ENCODE data around the gene ZCCHC14. TPM values are rescaled to one million over a fixed set of nuclear protein-coding genes. Genes with fewer than 3 reads are reported as not detected.

ZCCHC14 gene
- total and polyA plus RNA-seq, 2 of the 13 experiments (the other 11 are each of a cell fraction or from before 2014, with no cell fraction given): 12.4 to 12.5 TPM

- peak; percentile 68; the same call in 1 of the 2 replicates for TF ChIP-seq ARID4A (CRISPR knock-in tag; IDR thresholded peaks at IDR 0.05; ENCODE audit: borderline replicate concordance)
- 0 out of 2 replicates have a peak, but pooled peaks have one; percentile 47 for TF ChIP-seq SIN3A (IDR thresholded peaks at IDR 0.05; ENCODE audit: borderline replicate concordance, low read depth, low read length)
- 0 out of 2 replicates have a peak, but pooled peaks have one; percentile 4 for TF ChIP-seq MAX (IDR thresholded peaks at IDR 0.05)
- no peak for TF ChIP-seq IKZF1 (IDR thresholded peaks at IDR 0.05)
- 0 out of 2 replicates have a peak, but pooled peaks have one; percentile 19 for TF ChIP-seq ZNF614 (CRISPR knock-in tag; IDR thresholded peaks at IDR 0.05; ENCODE audit: borderline replicate concordance)
- peak; percentile 30; the same call in 1 of the 2 replicates for TF ChIP-seq SALL1 (CRISPR knock-in tag; IDR thresholded peaks at IDR 0.05)
- TF ChIP-seq MED13 (CRISPR knock-in tag; IDR thresholded peaks at IDR 0.05): no peak
- TF ChIP-seq BRD4 (CRISPR knock-in tag; IDR thresholded peaks at IDR 0.05): 0 out of 2 replicates have a peak, but pooled peaks have one; percentile 28
- 0 out of 2 replicates have a peak, but pooled peaks have one; percentile 41 for TF ChIP-seq CEBPG (CRISPR knock-in tag; IDR thresholded peaks at IDR 0.05)
- peak; percentile 41; the same call in 1 of the 2 replicates for TF ChIP-seq YEATS2 (CRISPR knock-in tag; IDR thresholded peaks at IDR 0.05; ENCODE audit: borderline replicate concordance)
- TF ChIP-seq HOXA9 (CRISPR knock-in tag; IDR thresholded peaks at IDR 0.05; ENCODE audit: borderline replicate concordance): 0 out of 2 replicates have a peak, but pooled peaks have one; percentile 37
- TF ChIP-seq HOXA3 (CRISPR knock-in tag; IDR thresholded peaks at IDR 0.05): 0 out of 2 replicates have a peak, but pooled peaks have one; percentile 6
- 0 out of 2 replicates have a peak, but pooled peaks have one; percentile 19 for TF ChIP-seq ZBTB33 (CRISPR knock-in tag; IDR thresholded peaks at IDR 0.05)
- TF ChIP-seq ZNF589 (CRISPR knock-in tag; conservative IDR thresholded peaks at IDR 0.05): 0 out of 2 replicates have a peak, but pooled peaks have one; percentile 50
- TF ChIP-seq ERF (CRISPR knock-in tag; IDR thresholded peaks at IDR 0.05): peak; percentile 18; the same call in 1 of the 2 replicates
- TF ChIP-seq DNMT3B (CRISPR knock-in tag; conservative IDR thresholded peaks at IDR 0.05): no peak
- peak in 1 of 2 experiments; percentile 18; a peak in 1 of 4 replicates for TF ChIP-seq EP300 (IDR thresholded peaks at IDR 0.05; ENCODE audit: low read depth in 2 of 2, low read length in 2 of 2)
- no peak for TF ChIP-seq EP300 (CRISPR knock-in tag; IDR thresholded peaks at IDR 0.05; ENCODE audit: borderline replicate concordance)
- TF ChIP-seq AGO1 (IDR thresholded peaks at IDR 0.05; ENCODE audit: low read depth, low read length, poor library complexity, severe bottlenecking): peak; percentile 68
- TF ChIP-seq MED8 (CRISPR knock-in tag; IDR thresholded peaks at IDR 0.05; ENCODE audit: insufficient replicate concordance): no peak
- TF ChIP-seq ZSCAN9 (CRISPR knock-in tag; IDR thresholded peaks at IDR 0.05; ENCODE audit: borderline replicate concordance): no peak
- 0 out of 4 replicates have a peak, but pooled peaks of 1 of the 2 experiments have one; percentile 17 for TF ChIP-seq ATF4 (CRISPR knock-in tag; IDR thresholded peaks at IDR 0.05)
Measured at GRCh38 chr16:87392821-87393679, 99.8 kb downstream of the ZCCHC14 start (continued).

Measured in HepG2 (cell line).